GM18502 (cell line): ENCODE data around the gene MLANA.

ENCODE experiments used
- ATAC-seq: cut with Tn5 transposase; IDR thresholded peaks from one replicate; pipeline ENCODE4 v1.9.1; 2021; ENCODE audit warnings: mild to moderate bottlenecking; ENCODE audit not compliant: unreplicated experiment, poor library complexity

MLANA gene

DNA sequence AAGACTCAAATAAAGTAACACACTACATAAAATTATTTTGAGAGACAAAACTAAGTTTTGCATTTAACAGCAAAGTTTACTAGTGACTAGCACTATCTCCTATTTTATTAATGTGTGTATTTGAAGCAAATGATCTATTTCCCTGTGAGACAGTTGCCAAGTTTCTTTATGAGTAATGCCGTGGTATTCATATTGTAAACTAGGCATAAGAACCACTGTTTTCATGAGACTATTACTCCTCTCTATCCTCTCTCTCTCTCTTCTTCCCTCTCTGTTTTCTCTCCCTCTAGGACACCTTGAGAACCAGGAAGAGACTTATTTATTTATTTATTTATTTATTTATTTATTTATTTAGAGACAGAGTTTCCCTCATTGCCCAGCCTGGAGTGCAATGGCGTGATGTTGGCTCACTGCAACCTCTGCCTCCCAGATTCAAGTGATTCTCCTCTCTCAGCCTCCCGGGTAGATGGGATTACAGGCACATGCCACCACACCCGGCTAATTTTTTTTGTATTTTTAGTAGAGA lies 61.1 kb downstream of the MLANA start:
- ATAC-seq: no peak

DNA sequence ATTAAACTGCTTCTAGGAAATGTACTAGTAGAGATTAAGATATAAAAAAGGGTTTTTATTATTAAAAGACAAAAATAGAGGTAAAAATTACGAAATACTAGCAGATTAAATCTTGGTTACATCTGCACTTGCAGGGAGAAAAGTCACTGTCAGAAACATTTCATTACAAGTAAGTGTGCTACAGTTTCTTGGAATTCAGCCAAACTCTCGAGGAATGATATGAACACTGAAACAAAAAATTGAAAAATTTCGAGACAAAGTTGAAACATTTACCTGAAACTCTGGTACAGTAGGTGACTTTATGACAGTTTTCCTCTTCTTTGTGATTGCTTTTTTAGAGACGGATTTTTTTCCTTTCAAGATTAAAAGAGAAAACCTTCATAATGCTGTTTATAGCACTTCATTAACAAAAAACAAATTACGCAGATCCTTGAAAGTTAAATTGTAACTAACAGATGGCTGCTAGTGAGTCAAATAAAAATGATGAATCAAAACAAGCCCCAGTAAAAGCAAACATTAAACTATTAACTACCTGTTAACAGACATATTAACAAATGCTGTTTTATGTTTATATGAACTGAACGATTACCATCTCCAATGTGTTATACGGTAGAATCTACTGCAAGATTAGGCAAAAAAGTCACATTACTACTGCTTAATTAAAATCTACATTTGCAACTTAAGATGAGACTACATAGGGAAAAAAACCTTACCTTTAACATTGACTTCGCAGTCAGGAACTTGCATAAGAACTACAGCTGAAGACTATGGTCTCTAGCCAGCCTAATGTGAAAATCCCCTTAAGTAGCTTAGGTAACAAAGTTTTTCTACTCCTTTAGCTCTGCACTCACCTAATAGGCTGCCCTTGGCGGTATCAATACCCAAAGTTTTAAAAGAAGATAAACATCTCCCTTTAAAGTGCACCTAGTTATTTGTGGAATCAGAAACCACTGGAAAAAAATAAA lies 63.3 kb downstream of the MLANA start:
- ATAC-seq: no peak

DNA sequence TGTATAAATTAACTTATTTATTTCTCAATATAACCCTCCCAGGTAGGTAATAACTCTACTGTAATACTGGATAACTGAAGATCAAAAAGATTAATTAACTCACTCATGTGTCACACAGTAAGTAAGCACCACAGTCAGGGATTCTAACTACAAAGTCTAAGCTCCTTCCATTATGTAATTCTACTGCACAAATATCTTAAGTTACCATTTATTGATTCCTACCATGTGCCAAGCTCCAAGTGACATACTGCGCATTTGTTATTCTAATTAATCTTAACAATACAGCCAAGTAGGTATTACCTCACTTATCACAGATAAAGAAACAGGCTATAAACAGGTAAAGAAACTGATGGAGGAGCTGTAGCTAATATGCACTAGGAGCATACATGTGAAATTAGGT lies 66.5 kb downstream of the MLANA start:
- ATAC-seq: no peak

DNA sequence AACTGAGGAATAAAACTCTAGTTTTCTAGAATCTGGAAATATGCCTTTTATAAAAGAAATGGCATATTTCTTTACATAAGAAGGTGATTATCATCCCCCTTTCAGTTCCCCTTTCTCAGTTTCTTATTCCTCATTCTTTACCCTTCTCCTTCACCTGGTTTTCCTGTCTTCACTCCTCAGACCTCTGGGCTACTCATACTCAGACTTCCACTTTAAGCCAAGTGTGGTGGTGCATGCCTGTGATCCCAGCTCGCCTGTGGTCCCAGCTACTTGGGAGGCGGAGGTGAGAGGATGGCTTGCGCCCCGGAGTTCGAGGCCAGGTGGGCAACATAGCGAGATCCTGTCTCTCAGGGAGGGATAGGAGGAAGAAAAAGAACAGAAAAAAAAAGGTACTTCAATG lies 67.6 kb downstream of the MLANA start:
- peak; percentile 71 for ATAC-seq
